HG03521 (cell line): ENCODE results near the gene TGFB3.
"Not testable (repeated sequence)": the region's sequence is repeated elsewhere in the genome, so short reads cannot be mapped to it uniquely, and the experiment has no call there.

ENCODE experiments used
- ATAC-seq: cut with Tn5 transposase; IDR thresholded peaks from one replicate; pipeline ENCODE4 v1.9.1; 2021; ENCODE audit warnings: mild to moderate bottlenecking, moderate library complexity; ENCODE audit not compliant: unreplicated experiment

Gene TGFB3

DNA sequence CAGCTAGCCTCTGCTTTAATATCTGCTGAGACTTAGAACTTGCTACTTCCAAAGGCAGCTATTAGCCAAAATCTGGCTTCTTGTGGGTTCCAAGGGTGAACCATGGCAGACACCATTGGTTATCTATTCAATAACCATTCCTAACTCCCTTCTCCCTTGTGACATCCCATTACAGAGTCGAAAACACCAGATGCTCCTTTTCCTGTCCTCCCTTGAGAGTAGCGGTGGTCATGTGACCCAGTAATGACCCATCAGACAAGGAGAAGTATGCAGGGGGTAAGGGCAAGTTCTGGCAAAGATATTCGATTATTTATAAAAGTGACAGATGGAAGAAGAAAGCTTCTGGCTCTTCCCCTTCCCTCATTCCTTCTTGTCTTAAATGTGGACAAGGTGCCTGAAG is 20.1 kb downstream of the TGFB3 start:
- no peak for ATAC-seq

- no peak for ATAC-seq
These were observed 21.6 kb downstream of the TGFB3 start for GRCh38 chr14:75960231-75960630.

GRCh38 chr14:75959031-75959430 is 22.8 kb downstream of the TGFB3 start:
- ATAC-seq, result no peak

GRCh38 chr14:75952489-75952888 is 29.3 kb downstream of the TGFB3 start:
- ATAC-seq, result no peak

DNA sequence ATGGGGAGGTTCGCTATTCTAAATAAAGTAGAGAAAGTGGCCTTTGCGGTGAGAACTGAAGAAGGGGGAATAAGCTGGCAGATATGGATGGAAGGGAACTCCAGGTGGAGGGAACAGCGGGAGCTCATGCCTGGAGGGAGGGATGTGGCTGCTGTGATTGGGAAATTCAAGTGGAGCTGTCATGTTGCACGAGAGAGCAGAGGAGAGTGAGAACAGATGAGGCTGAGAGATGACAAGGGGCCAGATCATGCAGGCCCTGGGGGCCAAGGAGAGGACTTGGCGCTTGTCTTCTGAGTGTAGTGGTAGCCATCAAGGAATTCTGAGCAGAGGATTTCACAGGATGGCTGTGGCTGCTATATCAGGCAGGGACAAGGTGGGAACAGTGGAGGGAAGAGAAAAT is 35.0 kb downstream of the TGFB3 start:
- ATAC-seq, result no peak

DNA sequence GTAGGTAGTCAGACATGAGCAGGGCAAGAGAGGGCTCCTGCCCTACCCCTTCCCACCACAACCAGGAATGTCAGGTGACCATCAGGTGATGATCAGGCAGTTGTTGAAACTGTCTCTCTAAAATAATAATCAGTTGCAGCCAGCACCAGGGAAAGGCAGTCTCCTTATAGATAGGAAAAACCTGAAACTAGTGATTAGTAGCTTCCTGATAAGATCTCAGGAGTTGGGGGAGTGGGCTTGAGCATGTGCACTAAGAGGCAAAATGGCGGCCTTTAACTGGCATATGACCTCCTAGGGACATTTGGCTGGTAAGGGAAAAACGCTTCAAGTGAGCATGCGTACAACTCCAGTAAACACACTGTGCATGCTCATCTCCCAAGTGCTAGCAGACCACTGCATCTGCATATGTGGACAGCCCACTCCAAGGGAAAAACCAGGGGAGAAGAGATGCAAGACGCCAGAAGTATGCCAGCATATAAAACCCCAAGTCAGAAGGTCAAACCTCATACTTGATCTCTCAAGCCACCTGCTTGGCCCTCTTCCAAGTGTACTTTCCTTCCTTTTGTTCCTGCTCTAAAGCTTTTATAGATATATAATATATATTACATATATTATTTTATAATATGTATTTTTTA is 37.1 kb downstream of the TGFB3 start:
- no peak for ATAC-seq

DNA sequence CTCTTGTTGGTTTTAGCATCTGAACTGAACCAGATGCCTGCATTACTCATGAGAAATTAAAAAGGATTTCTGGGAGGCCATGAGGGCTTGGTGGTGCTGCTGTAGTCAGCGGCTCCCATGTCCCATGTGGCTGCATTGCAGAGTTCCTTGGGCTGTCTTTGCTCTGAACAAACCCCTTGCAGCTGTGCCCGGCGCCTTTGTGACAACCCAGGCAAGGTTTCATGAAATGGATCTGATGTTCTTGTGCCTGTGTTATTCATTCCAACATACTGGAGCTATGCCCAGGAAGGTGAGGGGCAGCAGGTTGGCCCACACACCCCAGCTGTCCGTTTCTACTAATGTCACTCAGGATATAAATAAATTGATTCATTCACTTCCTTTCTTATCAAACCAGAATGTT is 40.8 kb downstream of the TGFB3 start:
- ATAC-seq, result no peak

- no peak for ATAC-seq
These were observed 42.6 kb downstream of the TGFB3 start for GRCh38 chr14:75939200-75939599.

- no peak for ATAC-seq
These were observed 46.7 kb downstream of the TGFB3 start for GRCh38 chr14:75934998-75935628.

DNA sequence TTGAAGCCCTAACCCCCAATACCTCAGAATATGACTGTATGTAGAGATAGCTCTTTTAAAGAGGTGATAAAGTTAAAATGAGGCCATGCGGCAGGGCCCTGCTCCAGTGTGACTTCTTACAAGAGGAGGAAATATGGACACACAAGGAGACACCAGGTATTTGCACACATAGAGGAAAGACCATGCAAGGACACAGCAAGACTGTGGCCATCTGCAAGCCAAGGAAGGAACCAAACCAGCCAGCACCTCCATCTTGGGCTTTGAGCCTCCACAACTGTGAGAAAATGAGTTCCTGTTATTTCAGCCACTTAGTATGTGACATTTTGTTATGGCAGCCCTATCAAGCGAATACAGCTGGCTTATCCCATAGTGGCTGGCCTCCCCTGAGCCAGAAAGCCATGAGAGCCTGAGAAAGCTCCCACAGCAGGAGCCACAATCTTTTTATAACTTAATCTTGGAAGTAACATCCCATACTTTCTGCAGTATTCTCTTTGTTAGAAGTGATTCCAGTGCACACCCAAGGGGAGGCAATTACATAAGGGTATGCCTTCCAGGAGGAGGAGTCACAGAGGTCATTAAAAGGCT is 48.0 kb downstream of the TGFB3 start:
- ATAC-seq, result no peak

DNA sequence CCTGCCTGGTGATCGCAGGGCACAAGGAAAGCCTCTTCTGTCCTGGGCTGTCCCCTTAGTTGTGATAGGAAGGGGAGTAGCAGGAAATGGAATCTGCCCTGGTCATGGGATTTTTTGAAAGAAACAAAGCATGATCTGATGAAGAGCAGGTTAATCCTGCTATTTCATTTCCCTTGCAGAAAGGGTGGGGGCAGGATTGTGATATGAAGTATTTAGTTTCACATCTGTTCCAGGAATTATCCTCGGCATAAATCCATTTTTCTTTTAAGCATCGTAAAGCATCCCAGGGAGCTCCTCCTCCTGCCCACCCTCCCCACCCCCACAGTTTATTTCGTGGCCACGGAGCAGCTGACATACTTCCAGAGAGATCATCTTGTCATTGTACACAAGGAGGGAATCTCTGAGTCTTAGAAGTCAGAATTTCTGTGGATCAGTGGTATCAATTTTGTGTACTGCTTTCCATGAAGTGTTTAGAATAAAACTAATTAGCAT is 53.1 kb downstream of the TGFB3 start:
- ATAC-seq, result no peak

GRCh38 chr14:75927564-75928087 is 54.2 kb downstream of the TGFB3 start:
- no peak for ATAC-seq

GRCh38 chr14:75926431-75927115 is 55.2 kb downstream of the TGFB3 start:
- ATAC-seq, result no peak

DNA sequence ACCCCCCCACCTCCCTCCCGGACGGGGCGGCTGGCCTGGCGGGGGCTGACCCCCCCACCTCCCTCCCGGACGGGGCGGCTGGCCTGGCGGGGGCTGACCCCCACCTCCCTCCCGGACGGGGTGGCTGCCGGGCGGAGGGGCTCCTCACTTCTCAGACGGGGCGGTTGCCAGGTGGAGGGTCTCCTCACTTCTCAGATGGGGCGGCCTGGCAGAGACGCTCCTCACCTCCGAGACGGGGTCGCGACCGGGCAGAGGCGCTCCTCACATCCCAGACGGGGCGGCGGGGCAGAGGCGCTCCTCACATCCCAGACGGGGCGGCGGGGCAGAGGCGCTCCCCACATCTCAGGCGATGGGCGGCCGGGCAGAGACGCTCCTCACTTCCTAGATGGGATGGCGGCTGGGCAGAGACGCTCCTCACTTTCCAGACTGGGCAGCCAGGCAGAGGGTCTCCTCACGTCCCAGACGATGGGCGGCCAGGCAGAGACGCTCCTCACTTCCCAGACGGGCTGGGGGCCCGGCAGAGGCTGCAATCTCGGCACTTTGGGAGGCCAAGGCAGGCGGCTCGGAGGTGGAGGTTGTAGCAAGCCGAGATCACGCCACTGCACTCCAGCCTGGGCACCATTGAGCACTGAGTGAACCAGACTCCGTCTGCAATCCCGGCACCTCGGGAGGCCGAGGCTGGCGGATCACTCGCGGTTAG is 56.5 kb downstream of the TGFB3 start:
- not testable (repeated sequence) for ATAC-seq

GRCh38 chr14:75920421-75920820 is 61.4 kb downstream of the TGFB3 start:
- not testable (repeated sequence) for ATAC-seq

DNA sequence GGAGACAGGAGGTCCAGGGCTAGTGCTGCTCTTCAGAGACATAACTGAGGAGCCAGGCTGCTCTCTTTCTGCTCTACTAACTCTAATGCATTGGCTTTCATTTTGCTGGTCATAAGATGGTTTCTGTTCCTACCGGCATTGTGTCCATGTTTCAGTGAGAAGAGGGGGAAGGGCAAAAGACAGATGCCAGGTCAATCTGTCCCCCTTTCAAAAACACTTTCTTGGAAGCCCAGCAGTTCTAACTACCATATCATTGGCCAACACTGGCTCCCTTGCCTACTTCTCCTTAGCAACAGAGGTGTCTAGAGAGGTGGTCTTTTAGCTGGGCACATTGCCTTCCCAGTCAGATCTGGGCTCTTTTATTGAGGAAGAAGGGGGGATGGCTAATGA is 63.9 kb downstream of the TGFB3 start:
- no peak for ATAC-seq

GRCh38 chr14:75917322-75917945 is 64.4 kb downstream of the TGFB3 start:
- no peak for ATAC-seq

DNA sequence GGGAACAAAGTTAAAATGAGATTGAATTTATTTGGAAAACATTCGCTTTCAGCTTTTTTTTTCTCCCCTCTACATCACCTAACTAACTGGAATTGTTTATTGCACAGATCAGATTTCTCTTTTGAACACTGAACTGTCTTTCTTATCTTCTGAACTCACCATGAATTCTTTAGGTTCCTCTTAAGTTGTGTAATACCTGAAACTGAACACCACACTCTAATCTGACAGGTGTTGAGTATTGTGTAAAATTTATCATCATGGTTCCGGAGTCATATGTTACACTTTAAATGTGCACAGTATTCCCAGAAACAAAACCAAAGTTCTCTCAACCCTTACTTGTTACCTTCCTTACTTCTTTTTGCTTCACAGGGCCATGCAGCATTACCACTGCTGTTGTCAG is 66.8 kb downstream of the TGFB3 start:
- ATAC-seq, result no peak

- no peak for ATAC-seq
These were observed 68.6 kb downstream of the TGFB3 start for GRCh38 chr14:75913183-75913582.

GRCh38 chr14:75911883-75912282 is 69.9 kb downstream of the TGFB3 start:
- ATAC-seq, result no peak

DNA sequence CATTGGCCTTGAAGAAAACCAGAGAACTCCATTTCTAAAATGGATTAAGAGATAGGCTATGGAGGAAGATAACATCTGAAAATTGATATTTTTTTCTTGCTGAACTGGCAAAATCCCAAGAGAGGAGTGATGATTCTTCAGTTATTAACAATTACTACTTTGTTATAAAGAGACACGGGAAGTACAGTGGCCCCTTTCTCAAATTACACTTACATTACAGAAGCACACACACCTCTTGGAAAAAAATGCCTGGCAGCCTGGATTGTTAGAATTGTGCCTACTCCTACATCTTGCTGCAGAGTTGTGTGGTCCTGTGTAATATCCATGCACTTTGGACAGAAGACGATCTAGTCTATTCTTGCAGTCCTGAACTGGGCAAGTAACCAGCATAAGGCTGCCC is 71.7 kb downstream of the TGFB3 start:
- no peak for ATAC-seq
